Activated CD8-positive, alpha-beta memory T cell treated with anti-CD3 and anti-CD28 coated beads, Interleukin-2, amount 50 U/mL, for 24 hours (primary cell): ENCODE measurements around the gene IKZF2.

ENCODE experiments used
- DNase-seq: peaks from one replicate; pipeline ENCODE4 v3.0.0-alpha.2; 2020; ENCODE audit errors: extremely low read depth

IKZF2 gene

GRCh38 chr2:213101692-213102460, 49.5 kb downstream of the IKZF2 start:
- DNase-seq, result no peak

GRCh38 chr2:213101109-213101508, 50.3 kb downstream of the IKZF2 start:
- DNase-seq, result no peak

- no peak for DNase-seq
Measured at GRCh38 chr2:213098612-213099011, 52.8 kb downstream of the IKZF2 start.

DNA sequence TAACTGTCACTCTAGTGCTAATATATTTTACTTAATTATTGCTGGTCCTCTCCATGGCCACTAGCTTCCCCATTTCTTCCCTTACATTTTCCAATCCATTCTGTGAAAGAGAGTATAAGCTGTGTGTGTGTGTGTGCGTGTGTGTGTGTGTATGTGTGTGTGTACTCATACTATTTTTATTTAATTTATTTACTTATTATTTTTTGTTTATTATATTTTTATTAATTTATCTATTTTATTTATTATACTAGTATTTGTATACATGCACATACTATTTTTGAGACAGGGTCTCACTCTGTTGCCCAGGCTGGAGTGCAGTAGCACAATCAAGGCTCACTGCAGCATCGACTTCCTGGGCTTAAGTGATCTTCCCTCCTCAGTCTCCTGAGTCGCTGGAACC, 59.6 kb downstream of the IKZF2 start:
- no peak for DNase-seq

DNA sequence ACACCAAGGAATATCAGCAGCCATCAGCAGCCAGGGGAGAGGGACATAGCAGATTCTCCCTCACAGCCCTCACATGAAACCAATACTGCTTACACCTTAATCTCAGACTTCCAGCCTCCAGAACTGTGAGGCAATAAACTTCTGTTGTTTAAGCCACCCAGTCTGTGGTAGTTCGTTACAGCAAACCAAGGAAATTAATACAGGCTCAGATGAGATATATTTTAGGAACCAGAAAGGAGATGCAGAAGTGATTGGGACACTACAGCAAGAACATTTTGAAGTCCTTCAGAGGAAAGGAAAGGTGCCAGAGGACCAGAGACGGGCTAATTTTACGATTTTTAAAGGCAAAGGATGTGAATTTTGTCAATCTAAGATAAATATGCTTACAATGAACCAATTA, 60.6 kb downstream of the IKZF2 start:
- no peak for DNase-seq

DNA sequence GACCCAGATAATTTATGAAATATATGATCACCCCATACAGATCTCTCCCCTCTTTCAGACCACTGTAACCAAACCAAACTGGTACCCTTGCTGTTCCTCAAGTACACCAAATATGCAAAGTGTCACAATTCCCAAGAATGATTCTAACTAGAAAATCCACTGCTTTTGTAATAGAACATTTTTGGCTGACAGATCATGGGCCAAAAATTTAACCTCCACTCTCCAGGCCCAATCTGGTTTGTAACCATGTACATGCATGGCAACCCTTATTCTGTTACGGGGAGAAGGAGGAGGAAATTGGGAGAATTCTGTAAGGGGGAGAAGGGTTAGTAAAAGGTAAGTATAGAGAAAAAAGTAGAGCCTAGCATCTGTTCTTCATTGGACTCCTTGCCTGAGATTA, 62.0 kb downstream of the IKZF2 start:
- DNase-seq, result no peak

- DNase-seq, result no peak
Measured at GRCh38 chr2:213087040-213087439, 64.4 kb downstream of the IKZF2 start.

GRCh38 chr2:213086571-213086970, 64.8 kb downstream of the IKZF2 start:
- no peak for DNase-seq

DNA sequence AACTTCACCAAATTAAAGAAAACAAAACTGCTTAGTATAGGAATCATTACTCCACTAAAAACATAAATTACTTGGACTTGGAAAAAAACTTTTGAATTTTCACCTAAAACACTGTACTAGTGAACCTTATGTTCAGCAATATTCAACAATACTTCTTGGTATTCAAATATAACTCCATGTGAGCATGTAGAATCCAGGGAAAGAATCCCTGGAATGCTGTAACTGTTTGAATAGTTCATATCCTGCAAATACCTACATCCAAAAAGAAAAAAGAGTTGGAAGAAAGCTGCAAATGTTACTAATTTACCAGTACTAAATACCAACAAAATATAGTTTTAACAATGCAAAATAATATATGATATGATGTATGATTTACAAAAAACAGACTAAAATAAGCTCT, 65.4 kb downstream of the IKZF2 start:
- DNase-seq, result no peak

GRCh38 chr2:213085538-213085937, 65.9 kb downstream of the IKZF2 start:
- no peak for DNase-seq

DNA sequence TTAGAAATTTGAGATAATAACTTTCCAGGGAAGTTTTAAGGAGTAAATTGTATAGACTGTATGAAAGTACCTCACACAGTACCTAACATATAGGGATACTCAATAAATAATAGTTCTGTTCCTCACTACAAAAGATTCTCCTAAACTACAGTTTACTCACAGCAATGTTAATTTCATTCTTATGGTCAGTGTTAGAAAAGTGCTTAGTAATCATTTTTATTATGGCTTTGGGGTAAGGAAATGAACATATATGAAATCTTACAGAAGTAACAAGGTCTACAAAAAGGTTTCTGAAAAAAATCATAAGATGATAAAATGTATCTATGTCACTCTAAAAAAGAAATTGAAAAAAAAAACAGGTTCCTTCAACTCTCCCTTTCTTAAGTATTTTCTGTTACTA, 67.2 kb downstream of the IKZF2 start:
- DNase-seq, result no peak

GRCh38 chr2:213080969-213081617, 70.3 kb downstream of the IKZF2 start:
- DNase-seq, result no peak

GRCh38 chr2:213079756-213080155, 71.7 kb downstream of the IKZF2 start:
- no peak for DNase-seq

GRCh38 chr2:213078686-213079085, 72.7 kb downstream of the IKZF2 start:
- no peak for DNase-seq

DNA sequence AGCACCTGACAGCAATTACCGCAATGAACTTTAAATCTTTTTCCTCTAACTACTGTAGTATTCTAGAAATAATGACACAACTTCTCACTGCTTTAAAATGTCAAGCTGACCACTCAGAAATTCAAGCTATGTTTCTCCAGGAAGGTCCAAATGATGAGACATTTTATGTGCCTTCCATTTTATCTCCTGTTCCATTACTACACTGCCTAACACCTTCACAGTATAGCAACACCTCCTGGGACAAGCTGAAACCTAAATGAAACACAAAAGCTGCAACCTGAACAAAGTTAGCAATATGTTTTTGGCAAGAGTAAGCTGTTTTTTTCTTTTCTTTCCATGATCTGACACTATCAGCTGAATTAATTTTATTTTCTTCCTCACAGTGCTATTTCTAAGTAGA, 81.9 kb downstream of the IKZF2 start:
- DNase-seq, result no peak

DNA sequence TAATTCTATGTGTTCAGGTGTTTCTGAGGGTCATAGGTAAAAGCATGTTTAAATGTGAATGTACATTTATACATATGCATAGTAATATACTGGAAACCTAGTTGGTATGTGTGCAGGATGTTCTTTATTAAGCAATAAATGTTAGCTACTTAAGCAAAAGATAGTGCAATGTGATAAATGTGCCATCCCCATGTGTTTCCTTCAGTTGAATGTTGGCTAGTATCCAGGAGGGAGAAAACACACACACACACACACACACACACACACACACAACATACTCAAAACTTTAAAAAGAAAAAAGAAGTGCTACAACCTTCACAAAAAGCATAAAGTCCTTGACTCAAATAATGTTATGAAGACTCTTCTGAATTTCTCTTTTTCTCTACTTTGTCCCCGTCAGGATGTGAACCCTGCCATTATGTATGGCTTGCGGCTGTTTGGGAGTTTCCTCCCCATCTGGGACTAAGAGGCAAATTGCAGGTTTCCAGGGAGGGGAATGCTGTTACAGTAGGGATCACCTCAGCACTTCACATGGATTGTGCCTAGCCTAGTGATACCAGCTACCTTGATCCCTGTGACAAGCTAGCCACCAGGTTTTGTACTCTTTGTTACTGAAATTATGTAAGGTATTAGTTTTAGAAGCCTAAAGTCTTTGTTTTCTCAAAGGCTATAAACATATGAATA, 82.6 kb downstream of the IKZF2 start:
- no peak for DNase-seq

- DNase-seq, result no peak
Measured at GRCh38 chr2:213067888-213068287, 83.5 kb downstream of the IKZF2 start.

GRCh38 chr2:213066443-213066743, 85.0 kb downstream of the IKZF2 start:
- no peak for DNase-seq

GRCh38 chr2:213065583-213066442, 85.6 kb downstream of the IKZF2 start:
- no peak for DNase-seq

DNA sequence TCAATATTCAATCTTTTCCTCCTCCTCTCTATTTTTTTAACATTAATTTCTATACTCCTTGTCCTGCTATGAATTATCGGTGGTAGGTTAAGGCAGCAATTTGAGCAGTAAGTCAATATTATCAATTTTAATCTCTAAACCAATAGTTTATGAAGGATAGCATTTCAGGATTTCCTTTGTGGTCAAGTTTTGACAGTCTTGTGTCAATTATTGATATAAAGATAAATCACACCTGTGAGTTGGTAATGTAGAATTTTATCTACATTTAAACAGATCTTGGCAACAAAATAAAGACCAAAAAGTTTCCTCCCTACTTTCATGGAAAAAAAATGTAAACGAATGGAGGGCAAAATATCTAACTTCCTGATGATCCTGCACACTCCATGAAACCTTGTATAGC, 87.3 kb downstream of the IKZF2 start:
- no peak for DNase-seq

DNA sequence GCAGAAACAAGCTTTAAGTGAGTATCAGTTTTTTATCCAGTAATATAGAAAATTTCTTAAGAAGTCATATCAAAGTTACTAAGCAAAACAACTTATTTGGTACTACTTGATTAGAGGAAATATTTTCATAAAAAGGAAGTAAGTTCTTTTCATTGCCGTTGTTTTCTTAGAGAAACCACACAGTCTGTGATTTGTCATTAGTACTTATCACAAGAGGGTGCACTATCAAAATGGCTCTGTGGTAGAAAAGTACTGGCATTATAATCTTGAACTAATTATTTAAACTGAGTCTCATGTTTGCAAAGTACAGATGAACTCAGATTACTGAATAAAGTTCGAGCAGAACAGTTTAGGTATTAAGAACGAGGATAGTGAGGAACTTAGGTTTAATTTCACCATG, 93.4 kb downstream of the IKZF2 start:
- DNase-seq, result no peak

DNA sequence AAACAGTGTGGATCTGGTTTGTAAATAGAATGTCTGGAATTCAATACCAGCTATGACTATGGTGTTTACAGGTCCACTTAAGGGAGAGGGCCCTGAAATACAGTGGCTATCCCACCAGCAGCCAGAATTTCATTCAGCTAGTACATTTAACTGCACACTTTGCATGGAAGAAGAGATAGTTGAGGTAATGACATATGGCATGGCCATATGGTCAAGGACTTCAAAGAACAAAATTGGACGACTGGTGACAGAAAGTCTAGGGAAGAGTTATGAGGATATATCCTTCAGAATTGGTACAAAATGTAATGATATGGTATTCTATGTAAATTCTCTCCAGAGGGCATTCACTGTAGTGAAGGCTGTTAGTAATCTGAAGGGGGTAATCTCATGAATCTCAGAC, 105.0 kb downstream of the IKZF2 start:
- no peak for DNase-seq
